ENCODE results near the gene EIF3F. TPM values are rescaled to one million over a fixed set of nuclear protein-coding genes. Genes with fewer than 3 reads are reported as not detected.

The EIF3F gene
- total and polyA plus RNA-seq, 2 donors (not counting 3 experiments of a cell fraction or from before 2014, with no cell fraction given) = 411 to 436 TPM

GRCh38 chr11:7964873-7965272, 22.3 kb upstream of the EIF3F start:
- BruUV-seq (replicated peaks) = no TSS peak
- Histone ChIP-seq H3K36me3 (ENCODE audit: control insufficient read depth in 2 of 2, extremely low read depth in 1 of 2, insufficient read depth in 2 of 2, low read length in 2 of 2) (no peaks in the 10 kb centered on the region), H4K20me1 (replicated peaks; ENCODE audit: control insufficient read depth, extremely low read depth, insufficient read depth, low read length) (no peaks in the 10 kb centered on the region), H3K4me1 (ENCODE audit: control insufficient read depth, extremely low read depth, insufficient read depth, low read length) (no peaks in the 10 kb centered on the region), H3K79me2 (ENCODE audit: control insufficient read depth, insufficient read depth, low read length) (no peaks in the 10 kb centered on the region), H3K9ac (replicated peaks; ENCODE audit: extremely low read depth, insufficient read depth, low read length) (no peak overlapping the region), H3K27ac (ENCODE audit: insufficient read depth, low read depth, low read length) (no peak overlapping the region), H3K27me3 (ENCODE audit: control insufficient read depth in 2 of 2, insufficient read depth in 2 of 2, low read length in 2 of 2) (peaks cover 2 to 4% of the 10 kb centered on the region in 2 experiments), H3K4me3 (replicated peaks in 1 of 3; ENCODE audit: insufficient read depth in 1 of 3, low read depth in 1 of 3, low read length in 3 of 3) (no peak overlapping the region), H3K9me3 (replicated peaks; ENCODE audit: control insufficient read depth, insufficient read depth, low read length) (no peaks in the 10 kb centered on the region), H2AFZ (ENCODE audit: low read depth, low read length) (no peak overlapping the region), H3K4me2 (ENCODE audit: insufficient read depth, low read length) (no peak overlapping the region), H3K9me1 (replicated peaks; ENCODE audit: control insufficient read depth, extremely low read depth, insufficient read depth, low read length) (no peaks in the 10 kb centered on the region)
- TF ChIP-seq CTCF (IDR thresholded peaks at IDR 0.05; ENCODE audit: extremely low read depth in 1 of 2, insufficient read depth in 1 of 2, low read depth in 1 of 2, low read length in 2 of 2) (no peak), MAX (IDR thresholded peaks at IDR 0.05; ENCODE audit: insufficient read depth, insufficient read length) (no peak), JUN (IDR thresholded peaks at IDR 0.05; ENCODE audit: borderline replicate concordance, insufficient read depth, insufficient read length, low read depth) (no peak)
- FAIRE-seq (no peak), DNase-seq (ENCODE audit: low read depth, low spot score) (no peak)
- ChIA-PET POLR2A (no interaction called here), CTCF (interaction anchor here (2.0 kb wide), 1 partner anchor 22 kb away, joined by 5 read pairs; the partner anchor contains the start of gene EIF3F)
- dilution Hi-C loops (cut with MboI; ENCODE audit: extremely low pct_ligation_motif_present, low sequenced_read_pairs) = no loop called here
- intact Hi-C loops (cut with micrococcal nuclease) = loop anchor here (5.0 kb wide), 1 partner anchor 613 kb away; no protein-coding TSS in a partner anchor

- no TSS peak for BruUV-seq (replicated peaks)
- Histone ChIP-seq H3K79me2 (ENCODE audit: control insufficient read depth, insufficient read depth, low read length) (no peaks in the 10 kb centered on the region), H2AFZ (ENCODE audit: low read depth, low read length) (no peak within 1 kb of the TSS), H3K4me3 (replicated peaks in 1 of 3; ENCODE audit: insufficient read depth in 1 of 3, low read depth in 1 of 3, low read length in 3 of 3) (no peak within 1 kb of the TSS), H3K4me1 (ENCODE audit: control insufficient read depth, extremely low read depth, insufficient read depth, low read length) (no peaks in the 10 kb centered on the region), H3K4me2 (ENCODE audit: insufficient read depth, low read length) (no peak within 1 kb of the TSS), H3K27me3 (ENCODE audit: control insufficient read depth in 2 of 2, insufficient read depth in 2 of 2, low read length in 2 of 2) (peaks cover 0 to 2% of the 10 kb centered on the region in 2 experiments), H3K9me3 (replicated peaks; ENCODE audit: control insufficient read depth, insufficient read depth, low read length) (no peaks in the 10 kb centered on the region), H4K20me1 (replicated peaks; ENCODE audit: control insufficient read depth, extremely low read depth, insufficient read depth, low read length) (no peaks in the 10 kb centered on the region), H3K27ac (ENCODE audit: insufficient read depth, low read depth, low read length) (no peak within 1 kb of the TSS), H3K9ac (replicated peaks; ENCODE audit: extremely low read depth, insufficient read depth, low read length) (no peak within 1 kb of the TSS), H3K36me3 (ENCODE audit: control insufficient read depth in 2 of 2, extremely low read depth in 1 of 2, insufficient read depth in 2 of 2, low read length in 2 of 2) (no peaks in the 10 kb centered on the region), H3K9me1 (replicated peaks; ENCODE audit: control insufficient read depth, extremely low read depth, insufficient read depth, low read length) (no peaks in the 10 kb centered on the region)
- DNase-seq (ENCODE audit: low read depth, low spot score) = no peak
- TF ChIP-seq MYC (IDR thresholded peaks at IDR 0.05; ENCODE audit: low read depth, low read length) = no peak
- no peak for TF ChIP-seq CTCF (IDR thresholded peaks at IDR 0.05; ENCODE audit: extremely low read depth in 1 of 2, insufficient read depth in 1 of 2, low read depth in 1 of 2, low read length in 2 of 2)
- dilution Hi-C loops (cut with MboI; ENCODE audit: extremely low pct_ligation_motif_present, low sequenced_read_pairs) = no loop called here
- intact Hi-C loops (cut with micrococcal nuclease) = loop anchor here (5.0 kb wide), 1 partner anchor 613 kb away; no protein-coding TSS in a partner anchor
- ChIA-PET POLR2A (no interaction called here), CTCF (interaction anchor here (2.0 kb wide), 1 partner anchor 22 kb away, joined by 5 read pairs; the partner anchor contains the start of gene EIF3F)
- FAIRE-seq = no peak
Measured at GRCh38 chr11:7965386-7965785, 21.8 kb upstream of the EIF3F start, which contains the start of gene NLRP10. NLRP10 (minus strand) TSS chr11:7965447; CDS start chr11:7963495, 1,952 bp downstream.
